Measurements from ENCODE around the gene SIM1.

The SIM1 gene

DNA sequence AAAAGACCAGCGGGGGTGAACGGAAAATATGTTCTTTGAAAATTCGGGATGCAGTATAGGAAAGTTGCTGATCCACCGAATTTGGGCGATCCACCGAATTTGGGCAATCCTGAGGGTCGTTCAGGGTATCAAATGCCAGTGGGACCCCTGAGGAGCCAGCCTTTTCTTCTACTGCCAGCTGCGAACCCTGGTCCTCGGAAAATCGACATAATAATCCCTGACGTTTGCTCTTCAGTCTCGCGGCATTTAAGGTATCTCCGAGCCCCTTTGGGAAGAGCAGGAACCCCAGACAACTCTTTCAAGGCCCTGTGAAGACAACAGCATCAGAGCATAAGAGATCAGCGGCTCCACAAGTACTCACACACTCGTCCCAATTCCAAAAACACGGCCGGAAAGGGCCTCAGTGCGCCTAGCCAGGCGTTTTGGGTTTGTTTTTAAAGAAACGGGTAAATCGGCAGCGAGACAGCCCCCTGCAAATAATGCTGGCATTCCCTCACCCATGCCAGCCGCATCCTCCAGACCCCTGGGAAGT is 1.0 kb downstream of the SIM1 start:
- H3K27ac ChIP-seq (ENCODE audit: extremely low read depth, low read depth, low read length): peak overlapping the region; percentile 60; the same call in 1 of the 2 replicates
- TF ChIP-seq SP7 (tag by site-specific recombination; IDR thresholded peaks at IDR 0.05): no peak
- no peak for TF ChIP-seq ZXDB (tag by site-specific recombination; IDR thresholded peaks at IDR 0.05)
- peak; percentile 71; the same call in 1 of the 2 replicates for TF ChIP-seq ZBTB20 (tag by site-specific recombination; IDR thresholded peaks at IDR 0.05)
- TF ChIP-seq, protein P1, sequence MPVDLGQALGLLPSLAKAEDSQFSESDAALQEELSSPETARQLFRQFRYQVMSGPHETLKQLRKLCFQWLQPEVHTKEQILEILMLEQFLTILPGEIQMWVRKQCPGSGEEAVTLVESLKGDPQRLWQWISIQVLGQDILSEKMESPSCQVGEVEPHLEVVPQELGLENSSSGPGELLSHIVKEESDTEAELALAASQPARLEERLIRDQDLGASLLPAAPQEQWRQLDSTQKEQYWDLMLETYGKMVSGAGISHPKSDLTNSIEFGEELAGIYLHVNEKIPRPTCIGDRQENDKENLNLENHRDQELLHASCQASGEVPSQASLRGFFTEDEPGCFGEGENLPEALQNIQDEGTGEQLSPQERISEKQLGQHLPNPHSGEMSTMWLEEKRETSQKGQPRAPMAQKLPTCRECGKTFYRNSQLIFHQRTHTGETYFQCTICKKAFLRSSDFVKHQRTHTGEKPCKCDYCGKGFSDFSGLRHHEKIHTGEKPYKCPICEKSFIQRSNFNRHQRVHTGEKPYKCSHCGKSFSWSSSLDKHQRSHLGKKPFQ (tag by site-specific recombination; IDR thresholded peaks at IDR 0.05): no peak
- no peak for TF ChIP-seq ZNF626 (tag by site-specific recombination; IDR thresholded peaks at IDR 0.05)
- TF ChIP-seq, protein P2, sequence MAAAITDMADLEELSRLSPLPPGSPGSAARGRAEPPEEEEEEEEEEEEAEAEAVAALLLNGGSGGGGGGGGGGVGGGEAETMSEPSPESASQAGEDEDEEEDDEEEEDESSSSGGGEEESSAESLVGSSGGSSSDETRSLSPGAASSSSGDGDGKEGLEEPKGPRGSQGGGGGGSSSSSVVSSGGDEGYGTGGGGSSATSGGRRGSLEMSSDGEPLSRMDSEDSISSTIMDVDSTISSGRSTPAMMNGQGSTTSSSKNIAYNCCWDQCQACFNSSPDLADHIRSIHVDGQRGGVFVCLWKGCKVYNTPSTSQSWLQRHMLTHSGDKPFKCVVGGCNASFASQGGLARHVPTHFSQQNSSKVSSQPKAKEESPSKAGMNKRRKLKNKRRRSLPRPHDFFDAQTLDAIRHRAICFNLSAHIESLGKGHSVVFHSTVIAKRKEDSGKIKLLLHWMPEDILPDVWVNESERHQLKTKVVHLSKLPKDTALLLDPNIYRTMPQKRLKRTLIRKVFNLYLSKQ (tag by site-specific recombination; IDR thresholded peaks at IDR 0.05; ENCODE audit: borderline replicate concordance): no peak
- TF ChIP-seq, protein P3, sequence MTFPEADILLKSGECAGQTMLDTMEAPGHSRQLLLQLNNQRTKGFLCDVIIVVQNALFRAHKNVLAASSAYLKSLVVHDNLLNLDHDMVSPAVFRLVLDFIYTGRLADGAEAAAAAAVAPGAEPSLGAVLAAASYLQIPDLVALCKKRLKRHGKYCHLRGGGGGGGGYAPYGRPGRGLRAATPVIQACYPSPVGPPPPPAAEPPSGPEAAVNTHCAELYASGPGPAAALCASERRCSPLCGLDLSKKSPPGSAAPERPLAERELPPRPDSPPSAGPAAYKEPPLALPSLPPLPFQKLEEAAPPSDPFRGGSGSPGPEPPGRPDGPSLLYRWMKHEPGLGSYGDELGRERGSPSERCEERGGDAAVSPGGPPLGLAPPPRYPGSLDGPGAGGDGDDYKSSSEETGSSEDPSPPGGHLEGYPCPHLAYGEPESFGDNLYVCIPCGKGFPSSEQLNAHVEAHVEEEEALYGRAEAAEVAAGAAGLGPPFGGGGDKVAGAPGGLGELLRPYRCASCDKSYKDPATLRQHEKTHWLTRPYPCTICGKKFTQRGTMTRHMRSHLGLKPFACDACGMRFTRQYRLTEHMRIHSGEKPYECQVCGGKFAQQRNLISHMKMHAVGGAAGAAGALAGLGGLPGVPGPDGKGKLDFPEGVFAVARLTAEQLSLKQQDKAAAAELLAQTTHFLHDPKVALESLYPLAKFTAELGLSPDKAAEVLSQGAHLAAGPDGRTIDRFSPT (tag by site-specific recombination; IDR thresholded peaks at IDR 0.05): no peak
- peak; percentile 32 for TF ChIP-seq ZNF341 (tag by site-specific recombination; IDR thresholded peaks at IDR 0.05; ENCODE audit: low read depth)
- TF ChIP-seq, protein P4, sequence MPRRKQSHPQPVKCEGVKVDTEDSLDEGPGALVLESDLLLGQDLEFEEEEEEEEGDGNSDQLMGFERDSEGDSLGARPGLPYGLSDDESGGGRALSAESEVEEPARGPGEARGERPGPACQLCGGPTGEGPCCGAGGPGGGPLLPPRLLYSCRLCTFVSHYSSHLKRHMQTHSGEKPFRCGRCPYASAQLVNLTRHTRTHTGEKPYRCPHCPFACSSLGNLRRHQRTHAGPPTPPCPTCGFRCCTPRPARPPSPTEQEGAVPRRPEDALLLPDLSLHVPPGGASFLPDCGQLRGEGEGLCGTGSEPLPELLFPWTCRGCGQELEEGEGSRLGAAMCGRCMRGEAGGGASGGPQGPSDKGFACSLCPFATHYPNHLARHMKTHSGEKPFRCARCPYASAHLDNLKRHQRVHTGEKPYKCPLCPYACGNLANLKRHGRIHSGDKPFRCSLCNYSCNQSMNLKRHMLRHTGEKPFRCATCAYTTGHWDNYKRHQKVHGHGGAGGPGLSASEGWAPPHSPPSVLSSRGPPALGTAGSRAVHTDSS (tag by site-specific recombination; IDR thresholded peaks at IDR 0.05): peak; percentile 7; the same call in 1 of the 2 replicates
- TF ChIP-seq ZNF335 (tag by site-specific recombination; conservative IDR thresholded peaks at IDR 0.05): peak; percentile 37
- TF ChIP-seq FEZF1 (tag by site-specific recombination; IDR thresholded peaks at IDR 0.05): peak; percentile 36; the same call in 1 of the 2 replicates
- CTCF ChIA-PET: interaction anchor here (0.7 to 1.6 kb wide), 4 partner anchors 11 to 596 kb away, joined by 3 to 9 read pairs (median 3); no protein-coding TSS in a partner anchor
- H3K4me1 ChIP-seq (ENCODE audit: control insufficient read depth, insufficient read depth, low read length): peaks cover 3% of the 10 kb centered on the region
- no peaks in the 10 kb centered on the region for H3K36me3 ChIP-seq (ENCODE audit: control insufficient read depth in 2 of 2, insufficient read depth in 1 of 2, low read length in 2 of 2)
- POLR2A ChIA-PET: interaction anchor here (0.5 to 2.5 kb wide), 5 partner anchors 11 to 904 kb away, joined by 3 to 13 read pairs (median 4); no protein-coding TSS in a partner anchor
- no peaks in the 10 kb centered on the region for H3K9me3 ChIP-seq (ENCODE audit: control insufficient read depth, insufficient read depth, low read depth, low read length)
- peak overlapping the region; percentile 60 for H3K4me3 ChIP-seq (ENCODE audit: low read depth, low read length)

DNA sequence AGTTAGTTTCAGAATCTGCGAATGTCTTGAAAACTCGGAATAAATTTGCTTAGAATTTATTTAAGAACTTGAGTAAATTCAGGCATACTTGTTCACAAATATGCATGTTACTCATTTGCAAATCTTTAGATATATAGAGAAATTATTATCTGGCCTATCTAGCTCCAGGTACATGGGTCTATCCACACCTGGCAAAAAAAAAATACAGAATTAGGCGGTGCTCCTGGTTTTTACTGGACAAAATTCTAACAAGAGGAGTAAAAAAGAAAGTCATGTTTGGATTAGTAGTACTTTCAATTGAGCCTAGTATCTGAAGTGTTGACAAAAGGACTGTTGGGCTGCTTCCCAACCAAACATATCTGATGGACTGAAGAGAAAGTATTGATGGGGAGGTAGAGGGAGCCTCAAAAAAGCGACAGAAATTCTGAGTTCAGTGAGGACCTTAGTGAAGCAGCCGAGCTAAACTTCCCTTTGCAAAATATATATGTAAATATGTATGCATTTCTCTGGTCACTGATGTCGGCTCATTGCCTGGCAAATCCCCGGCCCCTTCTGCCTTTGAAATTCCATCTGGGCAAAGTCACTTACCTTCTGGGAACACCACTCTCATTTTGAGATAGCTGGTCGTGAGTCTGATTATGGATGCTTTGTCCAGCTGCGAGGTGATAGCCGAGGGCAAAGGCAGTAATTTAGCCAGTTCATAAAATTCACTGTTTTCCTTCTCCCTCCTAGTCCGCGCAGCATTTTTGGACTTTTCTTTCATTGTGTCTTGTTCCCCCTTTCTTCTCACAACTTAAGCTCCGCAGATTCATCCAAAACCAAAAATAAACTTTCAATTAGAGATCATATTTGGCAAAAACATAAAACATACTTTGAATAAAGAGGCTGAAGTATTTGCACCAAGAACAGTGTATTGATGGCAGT is 1.8 kb downstream of the SIM1 start:
- Histone ChIP-seq H3K27ac (ENCODE audit: extremely low read depth, low read depth, low read length) (peak overlapping the region; percentile 60; the same call in 1 of the 2 replicates), H3K4me1 (ENCODE audit: control insufficient read depth, insufficient read depth, low read length) (peaks cover 3% of the 10 kb centered on the region), H3K4me3 (ENCODE audit: low read depth, low read length) (peak overlapping the region; percentile 60), H3K36me3 (ENCODE audit: control insufficient read depth in 2 of 2, insufficient read depth in 1 of 2, low read length in 2 of 2) (no peaks in the 10 kb centered on the region), H3K9me3 (ENCODE audit: control insufficient read depth, insufficient read depth, low read depth, low read length) (no peaks in the 10 kb centered on the region)
- ChIA-PET CTCF (interaction anchor here (0.6 to 1.8 kb wide), 7 partner anchors 10 to 595 kb away, joined by 3 to 9 read pairs (median 4); no protein-coding TSS in a partner anchor), POLR2A (interaction anchor here (0.5 to 2.5 kb wide), 2 partner anchors 234 to 904 kb away, joined by 3 to 11 read pairs; no protein-coding TSS in a partner anchor)
- TF ChIP-seq, protein P5, sequence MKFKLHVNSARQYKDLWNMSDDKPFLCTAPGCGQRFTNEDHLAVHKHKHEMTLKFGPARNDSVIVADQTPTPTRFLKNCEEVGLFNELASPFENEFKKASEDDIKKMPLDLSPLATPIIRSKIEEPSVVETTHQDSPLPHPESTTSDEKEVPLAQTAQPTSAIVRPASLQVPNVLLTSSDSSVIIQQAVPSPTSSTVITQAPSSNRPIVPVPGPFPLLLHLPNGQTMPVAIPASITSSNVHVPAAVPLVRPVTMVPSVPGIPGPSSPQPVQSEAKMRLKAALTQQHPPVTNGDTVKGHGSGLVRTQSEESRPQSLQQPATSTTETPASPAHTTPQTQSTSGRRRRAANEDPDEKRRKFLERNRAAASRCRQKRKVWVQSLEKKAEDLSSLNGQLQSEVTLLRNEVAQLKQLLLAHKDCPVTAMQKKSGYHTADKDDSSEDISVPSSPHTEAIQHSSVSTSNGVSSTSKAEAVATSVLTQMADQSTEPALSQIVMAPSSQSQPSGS (tag by site-specific recombination; IDR thresholded peaks at IDR 0.05; ENCODE audit: low read depth): no peak
- TF ChIP-seq ZNF768 (tag by site-specific recombination; IDR thresholded peaks at IDR 0.05) (no peak), RBAK (tag by site-specific recombination; IDR thresholded peaks at IDR 0.05) (no peak), PRDM1 (tag by site-specific recombination; IDR thresholded peaks at IDR 0.05) (peak; percentile 78), ZNF138 (tag by site-specific recombination; IDR thresholded peaks at IDR 0.05; ENCODE audit: borderline replicate concordance) (no peak), ZSCAN30 (tag by site-specific recombination; IDR thresholded peaks at IDR 0.05) (no peak), ZIC2 (tag by site-specific recombination; IDR thresholded peaks at IDR 0.05) (no peak)
- TF ChIP-seq, protein P6, sequence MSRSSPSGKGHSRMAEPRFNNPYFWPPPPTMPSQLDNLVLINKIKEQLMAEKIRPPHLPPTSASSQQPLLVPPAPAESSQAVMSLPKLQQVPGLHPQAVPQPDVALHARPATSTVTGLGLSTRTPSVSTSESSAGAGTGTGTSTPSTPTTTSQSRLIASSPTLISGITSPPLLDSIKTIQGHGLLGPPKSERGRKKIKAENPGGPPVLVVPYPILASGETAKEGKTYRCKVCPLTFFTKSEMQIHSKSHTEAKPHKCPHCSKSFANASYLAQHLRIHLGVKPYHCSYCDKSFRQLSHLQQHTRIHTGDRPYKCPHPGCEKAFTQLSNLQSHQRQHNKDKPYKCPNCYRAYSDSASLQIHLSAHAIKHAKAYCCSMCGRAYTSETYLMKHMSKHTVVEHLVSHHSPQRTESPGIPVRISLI (tag by site-specific recombination; IDR thresholded peaks at IDR 0.05): no peak
- TF ChIP-seq, protein P7, sequence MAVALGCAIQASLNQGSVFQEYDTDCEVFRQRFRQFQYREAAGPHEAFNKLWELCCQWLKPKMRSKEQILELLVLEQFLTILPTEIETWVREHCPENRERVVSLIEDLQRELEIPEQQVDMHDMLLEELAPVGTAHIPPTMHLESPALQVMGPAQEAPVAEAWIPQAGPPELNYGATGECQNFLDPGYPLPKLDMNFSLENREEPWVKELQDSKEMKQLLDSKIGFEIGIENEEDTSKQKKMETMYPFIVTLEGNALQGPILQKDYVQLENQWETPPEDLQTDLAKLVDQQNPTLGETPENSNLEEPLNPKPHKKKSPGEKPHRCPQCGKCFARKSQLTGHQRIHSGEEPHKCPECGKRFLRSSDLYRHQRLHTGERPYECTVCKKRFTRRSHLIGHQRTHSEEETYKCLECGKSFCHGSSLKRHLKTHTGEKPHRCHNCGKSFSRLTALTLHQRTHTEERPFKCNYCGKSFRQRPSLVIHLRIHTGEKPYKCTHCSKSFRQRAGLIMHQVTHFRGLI (tag by site-specific recombination; IDR thresholded peaks at IDR 0.05): peak; percentile 22; the same call in 1 of the 2 replicates

All from HEK293 (cell line).